Hematopoietic multipotent progenitor cell (in vitro differentiated cells): Measurements from ENCODE around the gene CENPB. TPM values are rescaled to one million over a fixed set of nuclear protein-coding genes. Genes with fewer than 3 reads are reported as not detected.

Source experiments
- total RNA-seq: library from RNA; depleted of rRNA; stranded (reverse); fragments of >200 nt; gene quantifications from one replicate; pipeline ENCODE4 v1.2.3, GENCODE V29; 2012

Gene CENPB
- total RNA-seq, 1 donor: 65.2 TPM

Other genes with a start within 250 kb of the CENPB start
- not detected for gene GFRA4, start 123.3 kb downstream of the CENPB start, total RNA-seq
- gene ADAM33, start 104.7 kb downstream of the CENPB start, total RNA-seq: not detected
- gene SIGLEC1, start 74.1 kb downstream of the CENPB start, total RNA-seq: under 0.01 TPM
- under 0.01 TPM for gene HSPA12B, start 54.1 kb downstream of the CENPB start, total RNA-seq
- gene ADISSP, start 19.0 kb downstream of the CENPB start, total RNA-seq: 40.9 TPM
- gene SPEF1, start 5.3 kb downstream of the CENPB start, total RNA-seq: under 0.01 TPM
- gene CDC25B, start 9.6 kb upstream of the CENPB start, total RNA-seq: 8.3 TPM
- 25.9 TPM for gene AP5S1, start 33.8 kb upstream of the CENPB start, total RNA-seq
- gene MAVS, start 60.1 kb upstream of the CENPB start, total RNA-seq: 21.0 TPM
- 30.7 TPM for gene PANK2, start 102.6 kb upstream of the CENPB start, total RNA-seq
- gene RNF24, start 228.8 kb upstream of the CENPB start, total RNA-seq: 43.9 TPM